T-helper 17 cell (primary cell): ENCODE data around the gene PARP8. TPM values are rescaled to one million over a fixed set of nuclear protein-coding genes. Genes with fewer than 3 reads are reported as not detected.
A peak's percentile ranks its signal among the peaks of the same experiment; 100 is the strongest.
"Not testable (repeated sequence)": the region's sequence is repeated elsewhere in the genome, so short reads cannot be mapped to it uniquely, and the experiment has no call there.

Experiments
- ATAC-seq: fragments of 150-1000 bp; cut with Tn5 transposase; 2 replicates; pipeline ENCODE4 v1.10.0; 2021; ENCODE audit warnings: mild to moderate bottlenecking, moderate library complexity
- DNase-seq, 3 donors: peaks; one replicate each; pipeline versions ENCODE4 v3.0.0 to v3.0.0-alpha.2; 2020 to 2021
- H3K9me3 ChIP-seq: one replicate; pipeline ENCODE4 v1.7.0; 2013; ENCODE audit warnings: low read length, mild to moderate bottlenecking; ENCODE audit not compliant: control insufficient read depth, poor library complexity, severe bottlenecking
- H3K27ac Mint-ChIP-seq: one replicate; pipeline ENCODE4 v1.8.0; 2022; ENCODE audit warnings: mild to moderate bottlenecking, moderate library complexity, mixed read lengths
- H3K27me3 Mint-ChIP-seq: one replicate; pipeline ENCODE4 v1.8.0; 2022; ENCODE audit warnings: mixed read lengths
- H3K36me3 Mint-ChIP-seq: one replicate; pipeline ENCODE4 v1.8.0; 2022; ENCODE audit warnings: low read depth, mixed read lengths
- H3K4me1 Mint-ChIP-seq: one replicate; pipeline ENCODE4 v1.8.0; 2022; ENCODE audit warnings: mild to moderate bottlenecking, mixed read lengths
- H3K4me3 Mint-ChIP-seq: one replicate; pipeline ENCODE4 v1.8.0; 2022; ENCODE audit warnings: mild to moderate bottlenecking, moderate library complexity, mixed read lengths
- total RNA-seq, 4 donors: library from RNA in 2 of 4; stranded (reverse) in 2 of 4; gene quantifications; one replicate each; pipeline ENCODE4 v1.2.3 and lab custom pipeline; 2022 to 2026

PARP8 gene
- total RNA-seq, 2 donors from 2014 or later = 183 to 204 TPM

DNA sequence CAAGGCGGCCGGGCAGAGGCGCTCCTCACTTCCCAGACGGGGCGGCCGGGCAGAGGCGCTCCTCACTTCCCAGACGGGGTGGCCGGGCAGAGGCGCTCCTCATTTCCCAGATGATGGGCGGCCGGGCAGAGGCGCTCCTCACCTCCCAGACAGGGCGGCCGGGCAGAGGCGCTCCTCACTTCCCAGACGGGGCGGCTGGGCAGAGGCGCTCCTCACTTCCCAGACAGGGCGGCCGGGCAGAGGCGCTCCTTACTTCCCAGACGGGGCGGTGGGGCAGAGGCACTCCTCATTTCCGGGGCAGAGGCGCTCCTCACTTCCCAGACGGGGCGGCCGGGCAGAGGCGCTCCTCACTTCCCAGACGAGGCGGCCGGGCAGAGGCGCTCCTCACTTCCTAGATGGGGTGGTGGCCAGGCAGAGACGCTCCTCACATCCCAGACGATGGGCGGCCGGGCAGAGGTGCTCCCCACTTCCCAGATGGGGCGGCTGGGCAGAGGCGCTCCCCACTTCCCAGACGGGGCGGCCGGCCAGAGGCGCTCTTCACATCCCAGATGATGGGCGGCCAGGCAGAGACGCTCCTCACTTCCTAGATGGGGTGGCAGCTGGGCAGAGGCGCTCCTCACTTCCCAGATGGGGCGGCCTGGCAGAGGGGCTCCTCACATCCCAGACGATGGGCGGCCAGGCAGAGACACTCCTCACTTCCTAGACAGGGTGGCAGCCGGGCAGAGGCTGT is 108.2 kb downstream of the PARP8 start:
- not testable (repeated sequence) for H3K4me3 Mint-ChIP-seq, ATAC-seq, H3K27me3 Mint-ChIP-seq, H3K9me3 ChIP-seq, DNase-seq
- H3K36me3 Mint-ChIP-seq = peaks cover 21% of the 10 kb centered on the region
- H3K27ac Mint-ChIP-seq = peak overlapping the region; percentile 2
- H3K4me1 Mint-ChIP-seq = peaks cover 14% of the 10 kb centered on the region

DNA sequence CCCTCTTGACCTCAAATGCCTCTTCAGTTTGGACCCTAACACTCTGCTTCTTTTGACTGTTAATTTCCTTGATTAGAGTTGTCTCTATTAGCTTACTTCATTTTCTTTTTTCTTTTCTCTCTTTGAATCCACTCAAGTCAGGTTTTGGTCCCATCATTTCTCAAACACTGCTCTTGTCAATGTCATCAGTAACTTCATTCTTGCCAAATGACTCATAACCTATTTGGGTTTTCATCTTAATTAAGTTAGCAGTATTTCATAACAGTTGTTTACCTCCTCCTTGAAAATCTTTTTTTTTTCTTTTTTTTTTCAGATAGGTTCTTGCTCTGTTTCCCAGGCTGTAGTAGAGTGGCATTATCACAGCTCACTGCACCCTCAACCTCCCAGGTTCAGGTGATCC is 119.6 kb downstream of the PARP8 start:
- DNase-seq = no peak
- H3K4me1 Mint-ChIP-seq = peaks cover 29% of the 10 kb centered on the region
- H3K36me3 Mint-ChIP-seq = peaks cover 17% of the 10 kb centered on the region
- no peak for ATAC-seq
- peak overlapping the region; percentile 46 for H3K27ac Mint-ChIP-seq
- H3K9me3 ChIP-seq = no peaks in the 10 kb centered on the region
- no peaks in the 10 kb centered on the region for H3K27me3 Mint-ChIP-seq
- H3K4me3 Mint-ChIP-seq = no peak overlapping the region

DNA sequence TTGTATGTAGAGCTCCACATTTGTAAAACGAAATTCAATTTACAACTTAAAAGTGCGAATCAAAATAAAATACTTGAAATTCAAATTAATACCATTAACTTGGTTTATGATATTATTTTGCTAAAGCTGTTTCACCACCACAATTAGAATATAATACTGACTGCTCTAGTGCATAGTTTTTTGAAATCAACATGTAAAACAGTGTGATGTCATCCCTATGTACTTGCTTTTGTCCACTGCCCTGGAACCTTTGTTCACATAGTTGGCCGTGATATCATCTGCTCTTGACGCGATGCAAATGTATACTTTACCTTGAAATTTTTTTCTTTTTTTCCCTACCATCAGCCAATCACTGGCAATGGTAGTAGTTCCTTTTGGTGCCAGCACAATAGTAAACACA is 125.4 kb downstream of the PARP8 start:
- ATAC-seq = no peak
- no peak for DNase-seq
- H3K9me3 ChIP-seq = no peaks in the 10 kb centered on the region
- Mint-ChIP-seq H3K36me3 (peaks cover 16% of the 10 kb centered on the region), H3K4me1 (peaks cover 7% of the 10 kb centered on the region), H3K4me3 (no peak overlapping the region), H3K27ac (no peak overlapping the region), H3K27me3 (no peaks in the 10 kb centered on the region)

DNA sequence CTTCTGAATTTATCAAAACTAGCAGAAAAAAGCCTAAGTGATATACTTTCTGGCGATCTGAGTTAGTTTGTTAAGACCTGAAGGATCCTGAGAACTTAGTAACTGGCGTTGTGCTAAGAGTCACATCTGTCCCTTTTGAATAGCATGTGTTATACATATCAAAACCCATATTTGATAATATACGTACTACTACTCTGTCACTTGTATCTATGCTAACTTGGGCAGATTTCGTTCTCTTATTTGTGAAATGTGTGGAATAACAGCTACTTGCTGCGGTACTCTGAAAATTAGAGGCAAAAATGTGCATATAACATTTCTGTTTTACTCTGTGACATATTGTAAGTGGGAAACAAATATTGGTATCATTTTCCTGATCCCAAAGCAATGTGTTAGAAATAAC is 126.4 kb downstream of the PARP8 start:
- H3K4me3 Mint-ChIP-seq = no peak overlapping the region

DNA sequence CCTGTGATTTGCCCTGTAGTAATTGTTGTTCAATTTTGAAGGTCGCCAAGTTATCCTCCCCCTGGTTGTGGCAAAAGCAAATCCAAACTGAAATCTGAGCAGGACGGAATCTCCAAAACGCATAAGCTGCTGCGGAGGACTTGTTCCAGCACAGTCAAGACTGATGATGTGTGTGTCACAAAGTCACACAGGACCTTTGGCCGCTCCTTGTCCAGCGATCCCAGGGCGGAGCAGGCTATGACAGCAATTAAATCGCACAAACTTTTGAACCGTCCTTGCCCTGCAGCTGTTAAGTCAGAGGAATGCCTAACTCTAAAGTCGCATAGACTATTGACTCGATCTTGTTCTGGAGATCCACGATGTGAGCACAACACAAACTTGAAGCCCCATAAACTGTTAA is 128.4 kb downstream of the PARP8 start:
- no peaks in the 10 kb centered on the region for H3K4me1 Mint-ChIP-seq
- DNase-seq (no peak), ATAC-seq (no peak)
- peaks cover 17% of the 10 kb centered on the region for H3K36me3 Mint-ChIP-seq
- no peak overlapping the region for H3K4me3 Mint-ChIP-seq
- H3K27me3 Mint-ChIP-seq = no peaks in the 10 kb centered on the region
- H3K9me3 ChIP-seq = no peaks in the 10 kb centered on the region
- H3K27ac Mint-ChIP-seq = peak overlapping the region; percentile 47

More for the DNA sequence above, 126.4 kb downstream of the PARP8 start:
- H3K9me3 ChIP-seq = no peaks in the 10 kb centered on the region
- Mint-ChIP-seq H3K27ac (no peak overlapping the region), H3K36me3 (peaks cover 12% of the 10 kb centered on the region), H3K4me1 (no peaks in the 10 kb centered on the region), H3K27me3 (no peaks in the 10 kb centered on the region)
- ATAC-seq (no peak), DNase-seq (no peak)

DNA sequence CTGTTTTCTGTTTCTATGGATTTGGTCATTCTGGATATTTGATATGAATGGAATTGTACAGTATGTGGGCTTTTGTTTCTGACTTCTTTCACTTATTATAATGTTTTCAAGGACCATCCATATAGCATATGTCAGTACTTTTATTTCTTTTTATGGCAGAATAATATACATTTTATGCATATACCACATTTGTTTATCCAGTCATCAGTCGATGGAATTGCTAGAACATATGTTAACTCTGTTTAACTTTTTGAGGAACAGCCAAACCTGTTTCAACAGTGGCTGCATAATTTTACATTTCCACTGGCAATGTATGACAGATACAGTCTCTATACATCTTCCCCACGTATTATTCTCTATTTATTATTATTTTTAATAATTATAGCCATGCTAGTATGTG is 131.6 kb downstream of the PARP8 start:
- no peaks in the 10 kb centered on the region for H3K4me1 Mint-ChIP-seq
- ATAC-seq = no peak
- no peak overlapping the region for H3K4me3 Mint-ChIP-seq
- H3K9me3 ChIP-seq = peaks cover 4% of the 10 kb centered on the region
- no peaks in the 10 kb centered on the region for H3K27me3 Mint-ChIP-seq
- H3K36me3 Mint-ChIP-seq = peaks cover 19% of the 10 kb centered on the region
- H3K27ac Mint-ChIP-seq = no peak overlapping the region
- DNase-seq = no peak

DNA sequence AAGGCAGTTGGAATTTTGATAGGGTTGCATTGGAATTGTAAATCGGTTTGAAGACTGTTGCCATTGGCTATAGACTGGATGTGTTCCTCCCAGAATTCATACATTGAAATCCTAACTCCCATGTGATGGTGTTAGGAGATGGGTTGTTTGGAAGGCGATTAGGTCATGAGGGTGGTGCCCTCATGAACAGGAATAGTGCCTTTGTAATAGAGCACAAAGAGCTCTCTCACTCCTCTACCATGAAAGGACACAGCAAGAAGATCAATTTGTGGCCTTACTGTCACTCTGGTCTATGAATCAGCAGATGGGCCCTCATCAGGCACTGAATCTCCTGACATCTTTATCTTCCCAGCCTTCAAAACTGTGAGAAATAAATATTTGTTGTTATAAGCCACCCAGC is 133.2 kb downstream of the PARP8 start:
- Mint-ChIP-seq H3K27ac (no peak overlapping the region), H3K27me3 (no peaks in the 10 kb centered on the region), H3K4me3 (no peak overlapping the region), H3K36me3 (peaks cover 23% of the 10 kb centered on the region), H3K4me1 (no peaks in the 10 kb centered on the region)
- peaks cover 4% of the 10 kb centered on the region for H3K9me3 ChIP-seq
- no peak for ATAC-seq
- DNase-seq = no peak

DNA sequence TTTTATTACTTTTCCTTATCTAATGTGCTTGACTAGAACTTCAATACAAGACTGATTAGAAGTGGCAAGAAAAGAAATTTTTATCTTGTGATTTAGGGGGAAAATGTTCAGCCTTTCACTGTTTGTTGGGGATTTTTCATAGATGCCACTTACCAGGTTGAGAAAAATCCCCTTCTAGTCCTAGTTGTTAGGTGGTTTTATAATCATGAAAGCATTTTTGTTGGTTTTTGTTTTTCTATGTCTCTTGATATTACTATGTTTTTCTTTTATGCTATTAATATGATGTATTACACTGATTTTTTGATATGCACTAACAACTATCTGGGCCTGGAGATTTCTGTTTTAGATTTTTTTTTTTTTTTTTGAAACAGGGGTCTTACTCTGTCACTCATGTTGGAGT is 134.0 kb downstream of the PARP8 start:
- Mint-ChIP-seq H3K4me3 (no peak overlapping the region), H3K27me3 (no peaks in the 10 kb centered on the region), H3K36me3 (peaks cover 18% of the 10 kb centered on the region), H3K4me1 (no peaks in the 10 kb centered on the region), H3K27ac (no peak overlapping the region)
- ATAC-seq (no peak), DNase-seq (no peak)
- H3K9me3 ChIP-seq = peaks cover 4% of the 10 kb centered on the region

DNA sequence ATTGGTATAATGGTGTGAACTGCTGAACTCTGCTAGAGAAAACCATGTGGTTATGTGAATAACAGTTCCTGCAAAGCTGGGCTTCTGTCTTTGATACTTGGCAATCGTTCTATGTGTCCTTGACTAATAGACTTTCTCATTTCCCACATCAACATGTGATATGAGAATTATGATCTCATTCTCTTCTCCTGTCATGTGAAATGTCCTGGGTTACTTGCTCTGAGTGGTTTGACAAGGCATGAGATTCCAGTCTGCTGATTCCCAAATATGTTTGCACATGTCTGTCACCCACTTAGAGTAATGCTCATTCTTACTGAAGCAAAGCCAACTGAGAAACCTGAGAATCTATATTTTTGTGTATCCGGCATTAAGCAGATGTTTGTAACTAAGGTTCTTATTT is 141.2 kb downstream of the PARP8 start:
- H3K9me3 ChIP-seq = no peaks in the 10 kb centered on the region
- Mint-ChIP-seq H3K27me3 (no peaks in the 10 kb centered on the region), H3K4me3 (no peak overlapping the region), H3K36me3 (peaks cover 13% of the 10 kb centered on the region), H3K27ac (no peak overlapping the region), H3K4me1 (peaks cover 9% of the 10 kb centered on the region)
- DNase-seq = no peak
- ATAC-seq = no peak

DNA sequence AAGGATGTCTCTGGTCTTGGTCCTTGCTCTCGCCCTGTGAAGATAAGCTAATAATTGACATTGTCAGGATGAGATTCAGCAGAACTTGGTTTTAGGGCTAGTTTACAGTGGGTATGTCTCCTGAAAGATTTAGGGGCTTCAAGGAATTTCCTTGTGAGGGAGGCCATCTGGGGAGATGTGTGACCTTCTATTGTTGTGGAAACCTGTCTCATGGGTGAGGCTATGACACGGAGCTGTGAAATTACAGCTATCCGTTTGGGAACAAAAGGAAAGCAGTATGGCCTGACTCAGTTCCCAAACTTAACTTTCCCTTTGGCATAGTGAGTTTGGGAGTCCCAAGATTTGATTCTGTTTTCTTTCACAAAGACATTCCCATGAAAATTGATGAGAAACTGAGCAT is 142.0 kb downstream of the PARP8 start:
- Mint-ChIP-seq H3K4me3 (no peak overlapping the region), H3K36me3 (peaks cover 8% of the 10 kb centered on the region), H3K4me1 (peaks cover 9% of the 10 kb centered on the region), H3K27me3 (no peaks in the 10 kb centered on the region), H3K27ac (no peak overlapping the region)
- H3K9me3 ChIP-seq = no peaks in the 10 kb centered on the region
- no peak for DNase-seq
- no peak for ATAC-seq

DNA sequence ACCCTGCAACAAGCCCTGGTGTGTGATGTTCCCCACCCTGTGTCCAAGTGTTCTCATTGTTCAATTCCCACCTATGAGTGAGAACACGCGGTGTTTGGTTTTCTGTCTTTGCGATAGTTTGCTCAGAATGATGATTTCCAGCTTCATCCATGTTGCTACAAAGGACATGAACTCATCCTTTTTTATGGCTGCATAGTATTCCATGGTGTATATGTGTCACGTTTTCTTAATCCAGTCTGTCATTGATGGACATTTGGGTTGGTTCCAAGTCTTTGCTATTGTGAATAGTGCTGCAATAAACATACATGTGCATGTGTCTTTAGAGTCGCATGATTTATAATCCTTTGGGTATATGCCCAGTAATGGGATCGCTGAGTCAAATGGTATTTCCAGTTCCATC is 145.3 kb downstream of the PARP8 start:
- DNase-seq, ATAC-seq, H3K27ac Mint-ChIP-seq, H3K36me3 Mint-ChIP-seq, H3K27me3 Mint-ChIP-seq, H3K9me3 ChIP-seq, H3K4me3 Mint-ChIP-seq: not testable (repeated sequence)
- peaks cover 11% of the 10 kb centered on the region for H3K4me1 Mint-ChIP-seq

DNA sequence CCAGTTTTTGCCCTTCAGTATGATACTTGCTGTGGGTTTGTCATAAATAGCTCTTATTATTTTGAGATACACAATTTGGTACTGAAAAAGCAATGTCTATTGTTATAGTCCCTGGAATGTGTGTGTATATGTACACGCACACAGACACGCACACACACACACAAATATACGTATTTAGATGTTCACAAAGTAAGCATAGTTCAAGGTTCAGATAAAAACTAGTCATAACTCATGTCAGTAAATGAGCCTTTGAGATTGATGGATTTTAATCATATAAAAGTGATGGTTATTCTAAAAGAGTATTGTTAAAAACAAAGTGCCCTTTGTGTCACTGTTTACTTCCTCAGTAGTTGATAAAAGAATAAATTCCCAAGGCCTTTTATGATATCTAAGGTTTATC is 147.3 kb downstream of the PARP8 start:
- Mint-ChIP-seq H3K27me3 (no peaks in the 10 kb centered on the region), H3K36me3 (peaks cover 5% of the 10 kb centered on the region), H3K4me1 (peaks cover 2% of the 10 kb centered on the region), H3K27ac (no peak overlapping the region), H3K4me3 (no peak overlapping the region)
- no peak for ATAC-seq
- no peaks in the 10 kb centered on the region for H3K9me3 ChIP-seq
- no peak for DNase-seq

DNA sequence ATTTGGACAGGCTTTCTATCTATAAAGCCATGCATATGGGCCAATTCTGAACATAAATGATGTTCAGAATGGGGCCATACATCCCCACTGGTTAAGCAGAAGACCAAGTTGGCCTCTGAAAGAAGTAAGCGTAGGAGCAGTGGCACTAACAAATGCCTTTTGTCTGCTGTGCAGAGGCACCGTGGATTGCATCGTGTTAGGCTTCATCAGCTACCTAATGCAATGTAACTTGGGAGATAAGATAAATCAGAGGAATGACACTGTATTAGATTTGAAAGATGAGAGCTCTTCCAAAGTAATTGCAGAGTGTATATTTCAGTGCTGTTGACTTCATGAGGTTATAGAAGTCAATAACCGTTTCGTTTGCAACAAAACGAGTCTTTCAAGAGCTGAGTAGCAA is 148.1 kb downstream of the PARP8 start:
- ATAC-seq (no peak), DNase-seq (no peak)
- Mint-ChIP-seq H3K27ac (no peak overlapping the region), H3K4me1 (peaks cover 2% of the 10 kb centered on the region), H3K27me3 (no peaks in the 10 kb centered on the region), H3K4me3 (no peak overlapping the region), H3K36me3 (peaks cover 5% of the 10 kb centered on the region)
- H3K9me3 ChIP-seq = no peaks in the 10 kb centered on the region

DNA sequence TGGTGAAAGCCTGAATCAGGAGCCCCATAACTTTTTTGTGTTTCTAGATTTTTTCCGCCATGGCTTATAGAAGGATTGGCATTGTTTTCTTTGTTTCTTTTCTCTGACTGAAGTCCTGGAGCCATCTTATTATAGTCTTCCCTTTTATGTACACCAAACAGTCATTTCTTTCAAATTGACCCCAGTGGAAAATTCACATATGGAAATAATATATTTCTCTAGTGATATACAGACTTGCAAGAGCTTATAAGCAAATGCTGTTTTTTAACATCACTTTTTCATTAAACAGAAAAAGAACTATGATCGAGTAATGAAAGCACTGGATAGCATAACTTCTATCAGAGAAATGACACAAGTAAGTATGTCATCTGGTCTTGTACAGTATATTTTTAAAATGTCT is 155.6 kb downstream of the PARP8 start:
- ATAC-seq (no peak), DNase-seq (no peak)
- peaks cover 9% of the 10 kb centered on the region for H3K4me1 Mint-ChIP-seq
- H3K27ac Mint-ChIP-seq = no peak overlapping the region
- H3K36me3 Mint-ChIP-seq = peaks cover 12% of the 10 kb centered on the region
- H3K4me3 Mint-ChIP-seq = no peak overlapping the region
- H3K27me3 Mint-ChIP-seq = no peaks in the 10 kb centered on the region
- H3K9me3 ChIP-seq = no peaks in the 10 kb centered on the region
